HG02938 (cell line): ENCODE data around the gene PEX7.
"Not testable (repeated sequence)": the region's sequence is repeated elsewhere in the genome, so short reads cannot be mapped to it uniquely, and the experiment has no call there.

Experiments used
- ATAC-seq: cut with Tn5 transposase; IDR thresholded peaks from one replicate; pipeline ENCODE4 v1.9.1; 2021; ENCODE audit warnings: mild to moderate bottlenecking, moderate library complexity; ENCODE audit not compliant: unreplicated experiment

PEX7 gene

GRCh38 chr6:136790411-136791295 lies 31.7 kb upstream of the PEX7 start:
- ATAC-seq: no peak

GRCh38 chr6:136791296-136792094 lies 30.9 kb upstream of the PEX7 start:
- ATAC-seq: peak; percentile 27

GRCh38 chr6:136792095-136792409 lies 30.3 kb upstream of the PEX7 start:
- no peak for ATAC-seq

- peak; percentile 53 for ATAC-seq
These were observed 29.8 kb upstream of the PEX7 start, which contains the start of gene MAP3K5 for GRCh38 chr6:136792410-136793262. MAP3K5 (minus strand) TSS chr6:136792477; CDS start chr6:136792157, 320 bp downstream.

GRCh38 chr6:136793363-136793762 lies 29.0 kb upstream of the PEX7 start:
- ATAC-seq: no peak

- ATAC-seq: no peak
These were observed 27.0 kb upstream of the PEX7 start for GRCh38 chr6:136795386-136795785.

- no peak for ATAC-seq
These were observed 26.4 kb upstream of the PEX7 start for GRCh38 chr6:136795996-136796395.

- ATAC-seq: no peak
These were observed 24.3 kb upstream of the PEX7 start for GRCh38 chr6:136798044-136798443.

- ATAC-seq: no peak
These were observed 20.8 kb upstream of the PEX7 start for GRCh38 chr6:136801581-136801980.

- no peak for ATAC-seq
These were observed 18.8 kb upstream of the PEX7 start for GRCh38 chr6:136803608-136804007.

- no peak for ATAC-seq
These were observed 13.1 kb upstream of the PEX7 start for GRCh38 chr6:136809091-136809860.

GRCh38 chr6:136811272-136811671 lies 11.1 kb upstream of the PEX7 start:
- ATAC-seq: no peak

- ATAC-seq: no peak
These were observed 10.2 kb upstream of the PEX7 start for GRCh38 chr6:136812174-136812573.

GRCh38 chr6:136815608-136816007 lies 6.8 kb upstream of the PEX7 start:
- ATAC-seq: not testable (repeated sequence)

- ATAC-seq: no peak
These were observed 5.7 kb upstream of the PEX7 start for GRCh38 chr6:136816656-136817055.

- ATAC-seq: no peak
These were observed 1.8 kb upstream of the PEX7 start for GRCh38 chr6:136820561-136820960.

GRCh38 chr6:136822046-136822375 lies 381 bp upstream of the PEX7 start:
- ATAC-seq: peak; percentile 5

- no peak for ATAC-seq
These were observed 802 bp downstream of the PEX7 start for GRCh38 chr6:136823128-136823660.

- no peak for ATAC-seq
These were observed 3.8 kb downstream of the PEX7 start for GRCh38 chr6:136826216-136826615.

- no peak for ATAC-seq
These were observed 9.6 kb downstream of the PEX7 start for GRCh38 chr6:136831873-136832562.
